ENCODE results near the gene YY1. TPM values are rescaled to one million over a fixed set of nuclear protein-coding genes. Genes with fewer than 3 reads are reported as not detected.
A peak's percentile ranks its signal among the peaks of the same experiment; 100 is the strongest.

YY1 gene
- total and polyA plus RNA-seq, 9 of the 15 experiments (the other 6 are each of a cell fraction or from before 2014, with no cell fraction given), result 20.8 to 74.2 (median 46.7) TPM

GRCh38 chr14:100219126-100219785 is 19.7 kb upstream of the YY1 start (continued):
- TF ChIP-seq, protein P1, sequence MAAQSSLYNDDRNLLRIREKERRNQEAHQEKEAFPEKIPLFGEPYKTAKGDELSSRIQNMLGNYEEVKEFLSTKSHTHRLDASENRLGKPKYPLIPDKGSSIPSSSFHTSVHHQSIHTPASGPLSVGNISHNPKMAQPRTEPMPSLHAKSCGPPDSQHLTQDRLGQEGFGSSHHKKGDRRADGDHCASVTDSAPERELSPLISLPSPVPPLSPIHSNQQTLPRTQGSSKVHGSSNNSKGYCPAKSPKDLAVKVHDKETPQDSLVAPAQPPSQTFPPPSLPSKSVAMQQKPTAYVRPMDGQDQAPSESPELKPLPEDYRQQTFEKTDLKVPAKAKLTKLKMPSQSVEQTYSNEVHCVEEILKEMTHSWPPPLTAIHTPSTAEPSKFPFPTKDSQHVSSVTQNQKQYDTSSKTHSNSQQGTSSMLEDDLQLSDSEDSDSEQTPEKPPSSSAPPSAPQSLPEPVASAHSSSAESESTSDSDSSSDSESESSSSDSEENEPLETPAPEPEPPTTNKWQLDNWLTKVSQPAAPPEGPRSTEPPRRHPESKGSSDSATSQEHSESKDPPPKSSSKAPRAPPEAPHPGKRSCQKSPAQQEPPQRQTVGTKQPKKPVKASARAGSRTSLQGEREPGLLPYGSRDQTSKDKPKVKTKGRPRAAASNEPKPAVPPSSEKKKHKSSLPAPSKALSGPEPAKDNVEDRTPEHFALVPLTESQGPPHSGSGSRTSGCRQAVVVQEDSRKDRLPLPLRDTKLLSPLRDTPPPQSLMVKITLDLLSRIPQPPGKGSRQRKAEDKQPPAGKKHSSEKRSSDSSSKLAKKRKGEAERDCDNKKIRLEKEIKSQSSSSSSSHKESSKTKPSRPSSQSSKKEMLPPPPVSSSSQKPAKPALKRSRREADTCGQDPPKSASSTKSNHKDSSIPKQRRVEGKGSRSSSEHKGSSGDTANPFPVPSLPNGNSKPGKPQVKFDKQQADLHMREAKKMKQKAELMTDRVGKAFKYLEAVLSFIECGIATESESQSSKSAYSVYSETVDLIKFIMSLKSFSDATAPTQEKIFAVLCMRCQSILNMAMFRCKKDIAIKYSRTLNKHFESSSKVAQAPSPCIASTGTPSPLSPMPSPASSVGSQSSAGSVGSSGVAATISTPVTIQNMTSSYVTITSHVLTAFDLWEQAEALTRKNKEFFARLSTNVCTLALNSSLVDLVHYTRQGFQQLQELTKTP (IDR thresholded peaks at IDR 0.05; ENCODE audit: low read depth in 1 of 2, partially characterized antibody in 2 of 2), result no peak
- no peak for TF ChIP-seq BRF1 (IDR thresholded peaks at IDR 0.05; ENCODE audit: borderline replicate concordance, extremely low read depth, insufficient read length)
- no peak for TF ChIP-seq SIN3B (IDR thresholded peaks at IDR 0.05; ENCODE audit: low read depth)
- TF ChIP-seq RCOR1 (IDR thresholded peaks at IDR 0.05; ENCODE audit: borderline replicate concordance in 1 of 2, low read depth in 2 of 2, low read length in 2 of 2), result peak in 1 of 2 experiments; percentile 19; a peak in 1 of 4 replicates
- TF ChIP-seq ZC3H11A (IDR thresholded peaks at IDR 0.05; ENCODE audit: low read depth, low read length), result no peak
- no peak for TF ChIP-seq NBN (IDR thresholded peaks at IDR 0.05; ENCODE audit: low read depth)
- no peak for TF ChIP-seq RBM39 (optimal IDR thresholded peaks at IDR 0.05; ENCODE audit: low read depth, low read length)
- TF ChIP-seq NFRKB (IDR thresholded peaks at IDR 0.05; ENCODE audit: low read depth), result no peak
- TF ChIP-seq ZC3H4 (CRISPR knock-in tag; IDR thresholded peaks at IDR 0.05; ENCODE audit: borderline replicate concordance), result no peak
- TF ChIP-seq, protein P2, sequence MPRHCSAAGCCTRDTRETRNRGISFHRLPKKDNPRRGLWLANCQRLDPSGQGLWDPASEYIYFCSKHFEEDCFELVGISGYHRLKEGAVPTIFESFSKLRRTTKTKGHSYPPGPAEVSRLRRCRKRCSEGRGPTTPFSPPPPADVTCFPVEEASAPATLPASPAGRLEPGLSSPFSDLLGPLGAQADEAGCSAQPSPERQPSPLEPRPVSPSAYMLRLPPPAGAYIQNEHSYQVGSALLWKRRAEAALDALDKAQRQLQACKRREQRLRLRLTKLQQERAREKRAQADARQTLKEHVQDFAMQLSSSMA (CRISPR knock-in tag; IDR thresholded peaks at IDR 0.05), result no peak
- no peak for TF ChIP-seq HMBOX1 (IDR thresholded peaks at IDR 0.05)
- TF ChIP-seq HDAC2 (IDR thresholded peaks at IDR 0.05), result 0 out of 2 replicates have a peak, but pooled peaks have one; percentile 38
- no peak for TF ChIP-seq BRF2 (IDR thresholded peaks at IDR 0.05; ENCODE audit: borderline replicate concordance, insufficient read depth, insufficient read length)
- TF ChIP-seq CBX1 (IDR thresholded peaks at IDR 0.05; ENCODE audit: low read depth), result 0 out of 2 replicates have a peak, but pooled peaks have one; percentile 21
- peak; percentile 92 for TF ChIP-seq BCOR (IDR thresholded peaks at IDR 0.05)
- TF ChIP-seq ZNF140 (CRISPR knock-in tag; IDR thresholded peaks at IDR 0.05), result no peak
- TF ChIP-seq, protein P3, sequence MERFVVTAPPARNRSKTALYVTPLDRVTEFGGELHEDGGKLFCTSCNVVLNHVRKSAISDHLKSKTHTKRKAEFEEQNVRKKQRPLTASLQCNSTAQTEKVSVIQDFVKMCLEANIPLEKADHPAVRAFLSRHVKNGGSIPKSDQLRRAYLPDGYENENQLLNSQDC (CRISPR knock-in tag; IDR thresholded peaks at IDR 0.05), result no peak
- TF ChIP-seq L3MBTL2 (IDR thresholded peaks at IDR 0.05), result no peak
- TF ChIP-seq, protein P4, sequence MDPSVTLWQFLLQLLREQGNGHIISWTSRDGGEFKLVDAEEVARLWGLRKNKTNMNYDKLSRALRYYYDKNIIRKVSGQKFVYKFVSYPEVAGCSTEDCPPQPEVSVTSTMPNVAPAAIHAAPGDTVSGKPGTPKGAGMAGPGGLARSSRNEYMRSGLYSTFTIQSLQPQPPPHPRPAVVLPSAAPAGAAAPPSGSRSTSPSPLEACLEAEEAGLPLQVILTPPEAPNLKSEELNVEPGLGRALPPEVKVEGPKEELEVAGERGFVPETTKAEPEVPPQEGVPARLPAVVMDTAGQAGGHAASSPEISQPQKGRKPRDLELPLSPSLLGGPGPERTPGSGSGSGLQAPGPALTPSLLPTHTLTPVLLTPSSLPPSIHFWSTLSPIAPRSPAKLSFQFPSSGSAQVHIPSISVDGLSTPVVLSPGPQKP (CRISPR knock-in tag; IDR thresholded peaks at IDR 0.05), result no peak
